PC-3 (cell line): Measurements from ENCODE around the gene ADAMTS15. TPM values are rescaled to one million over a fixed set of nuclear protein-coding genes. Genes with fewer than 3 reads are reported as not detected.

Source experiments
- ATAC-seq: fragments of 200-7000 bp; cut with Tn5 transposase; 2 replicates; pipeline ENCODE4 v1.9.1; 2020; ENCODE audit warnings: mild to moderate bottlenecking, moderate library complexity
- BruUV-seq: library from RNA; stranded (reverse); fragments of 400-500 nt; replicated peaks from 2 replicates; lab custom pipeline; 2021; lab: Mats Ljungman, UMichigan
- CTCF ChIA-PET: fragments of 300-600 bp; sonication (Branson Sonifier 250); formaldehyde crosslinking; loops from one replicate; lab custom pipeline; 2022; ENCODE audit warnings: antibody characterized with exemption; lab: Charles Lee
- POLR2A ChIA-PET: fragments of 300-600 bp; sonication (Branson Sonifier 250); formaldehyde crosslinking; loops from one replicate; lab custom pipeline; 2022; ENCODE audit warnings: antibody characterized with exemption; ENCODE audit not compliant: unreplicated experiment; lab: Charles Lee
- DNase-seq: peaks from one replicate; pipeline ENCODE4 v3.0.0-alpha.2; 2015
- H2AFZ ChIP-seq: fragments of 300-600 bp; sonication (generic); 2 replicates; pipeline ENCODE4 v1.6.0; 2016; ENCODE audit warnings: antibody characterized with exemption, low read length
- H3F3A ChIP-seq: fragments of 300-600 bp; sonication (generic); one replicate; pipeline ENCODE4 v1.6.0; 2017; ENCODE audit warnings: antibody characterized with exemption, low read length, control low read depth, mild to moderate bottlenecking; ENCODE audit not compliant: unreplicated experiment
- H3K27ac ChIP-seq: fragments of 300-600 bp; sonication (generic); 2 replicates; pipeline ENCODE4 v1.5.1; 2016; ENCODE audit warnings: mild to moderate bottlenecking, low read length
- H3K27me3 ChIP-seq: fragments of 300-600 bp; sonication (generic); 2 replicates; pipeline ENCODE4 v1.6.1; 2016; ENCODE audit warnings: low read length, mixed read lengths
- H3K36me3 ChIP-seq: fragments of 300-600 bp; sonication (generic); 2 replicates; pipeline ENCODE4 v1.6.1; 2016; ENCODE audit warnings: low read depth, mixed run types, low read length, mixed read lengths
- H3K4me1 ChIP-seq: fragments of 300-600 bp; sonication (generic); 2 replicates; pipeline ENCODE4 v1.5.1; 2016; ENCODE audit warnings: low read length; ENCODE audit not compliant: insufficient read depth
- H3K4me2 ChIP-seq: fragments of 300-600 bp; sonication (generic); 2 replicates; pipeline ENCODE4 v1.6.0; 2016; ENCODE audit warnings: low read length
- H3K4me3 ChIP-seq: fragments of 300-600 bp; sonication (generic); 2 replicates; pipeline ENCODE4 v1.5.1; 2016; ENCODE audit warnings: mild to moderate bottlenecking, low read length, mixed read lengths
- H3K79me2 ChIP-seq: fragments of 300-600 bp; sonication (generic); 2 replicates; pipeline ENCODE4 v1.6.1; 2017; ENCODE audit warnings: low read length, mixed read lengths
- H3K9ac ChIP-seq: fragments of 300-600 bp; sonication (generic); 2 replicates; pipeline ENCODE4 v1.6.0; 2016; ENCODE audit warnings: mild to moderate bottlenecking, low read length
- H3K9me2 ChIP-seq: fragments of 300-600 bp; sonication (generic); replicated peaks from 2 replicates; pipeline ENCODE4 v1.6.1; 2016; ENCODE audit warnings: mixed run types, low read length, mixed read lengths
- H3K9me3 ChIP-seq: fragments of 300-600 bp; sonication (generic); 2 replicates; pipeline ENCODE4 v1.6.1; 2016; ENCODE audit warnings: low read length, mixed read lengths
- H4K20me1 ChIP-seq: fragments of 300-600 bp; sonication (generic); 2 replicates; pipeline ENCODE4 v1.6.1; 2016; ENCODE audit warnings: low read length, mixed read lengths
- EZH2 ChIP-seq: fragments of 300-600 bp; sonication (generic); IDR thresholded peaks from one replicate; pipeline ENCODE4 v1.6.1; 2017; ENCODE audit warnings: antibody characterized with exemption, mild to moderate bottlenecking, low read length; ENCODE audit not compliant: unreplicated experiment
- EZH2phosphoT487 ChIP-seq: fragments of 300-600 bp; sonication (generic); IDR thresholded peaks from 2 replicates; pipeline ENCODE4 v1.6.1; 2018; ENCODE audit warnings: mild to moderate bottlenecking, antibody characterized with exemption, low read length, borderline replicate concordance
- intact Hi-C: fragments of 100-400 bp; cut with micrococcal nuclease; formaldehyde crosslinking; loops from 2 replicates; pipeline ENCODE4 v1.9.0; 2023
- total RNA-seq: library from RNA; depleted of rRNA; stranded (reverse); fragments of >200 nt; gene quantifications from 2 replicates; pipeline ENCODE4 v1.2.3, GENCODE V29; 2014
- TF ChIP-seq, protein P1 (sequence below): fragments of 300-600 bp; sonication (generic); conservative IDR thresholded peaks from 2 replicates; pipeline ENCODE4 v1.5.1; 2017; ENCODE audit warnings: antibody characterized with exemption, low read depth, mild to moderate bottlenecking, low read length

The ADAMTS15 gene
- total RNA-seq, 1 experiment from 2014 or later: 16.8 TPM

DNA sequence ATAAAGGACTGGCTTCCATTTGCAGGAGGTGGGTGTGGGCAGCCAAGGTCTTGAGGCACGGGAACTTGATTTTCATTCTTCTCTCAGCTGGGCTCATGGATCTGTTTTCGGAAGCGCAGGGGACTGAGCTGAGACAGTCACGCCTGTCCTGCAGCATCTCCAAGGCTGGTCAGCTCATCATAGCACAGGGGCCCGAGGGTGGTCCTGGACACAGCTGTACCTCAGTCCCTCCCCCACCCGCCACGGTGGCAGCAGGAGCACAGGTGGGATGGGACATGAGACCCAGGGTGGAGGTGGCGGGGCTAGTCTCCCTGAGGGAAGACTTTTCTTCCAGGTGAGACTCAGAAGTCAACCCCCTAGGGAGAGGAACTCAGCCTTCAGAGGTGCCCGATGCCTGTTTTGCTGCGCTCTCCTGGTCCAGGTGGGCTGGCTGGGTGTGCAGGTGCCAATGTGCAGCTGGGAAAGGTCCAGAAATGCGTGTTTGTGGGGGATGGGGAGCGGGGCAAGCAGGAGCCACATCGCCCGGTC lies 23.8 kb upstream of the ADAMTS15 start:
- no peak overlapping the region for H3K9ac ChIP-seq
- ChIA-PET POLR2A (no interaction called here), CTCF (interaction anchor here (0.6 to 1.1 kb wide), 2 partner anchors 212 to 439 kb away, joined by 3 read pairs; no protein-coding TSS in a partner anchor)
- no peaks in the 10 kb centered on the region for H3K79me2 ChIP-seq
- ATAC-seq (no peak), DNase-seq (no peak)
- no peak overlapping the region for H3K27ac ChIP-seq
- H3K27me3 ChIP-seq: peaks cover 72% of the 10 kb centered on the region
- H3F3A ChIP-seq: no peaks in the 10 kb centered on the region
- BruUV-seq: no TSS peak
- no peak overlapping the region for H3K4me3 ChIP-seq
- no peaks in the 10 kb centered on the region for H3K9me3 ChIP-seq
- H3K9me2 ChIP-seq: no peaks in the 10 kb centered on the region
- H3K36me3 ChIP-seq: no peaks in the 10 kb centered on the region
- H4K20me1 ChIP-seq: no peaks in the 10 kb centered on the region
- H2AFZ ChIP-seq: no peak overlapping the region
- no peak overlapping the region for H3K4me2 ChIP-seq
- H3K4me1 ChIP-seq: peaks cover 3% of the 10 kb centered on the region; the same call in 1 of the 2 replicates
- intact Hi-C loops: no loop called here
- TF ChIP-seq EZH2phosphoT487 (no peak), EZH2 (no peak)
- TF ChIP-seq, protein P1, sequence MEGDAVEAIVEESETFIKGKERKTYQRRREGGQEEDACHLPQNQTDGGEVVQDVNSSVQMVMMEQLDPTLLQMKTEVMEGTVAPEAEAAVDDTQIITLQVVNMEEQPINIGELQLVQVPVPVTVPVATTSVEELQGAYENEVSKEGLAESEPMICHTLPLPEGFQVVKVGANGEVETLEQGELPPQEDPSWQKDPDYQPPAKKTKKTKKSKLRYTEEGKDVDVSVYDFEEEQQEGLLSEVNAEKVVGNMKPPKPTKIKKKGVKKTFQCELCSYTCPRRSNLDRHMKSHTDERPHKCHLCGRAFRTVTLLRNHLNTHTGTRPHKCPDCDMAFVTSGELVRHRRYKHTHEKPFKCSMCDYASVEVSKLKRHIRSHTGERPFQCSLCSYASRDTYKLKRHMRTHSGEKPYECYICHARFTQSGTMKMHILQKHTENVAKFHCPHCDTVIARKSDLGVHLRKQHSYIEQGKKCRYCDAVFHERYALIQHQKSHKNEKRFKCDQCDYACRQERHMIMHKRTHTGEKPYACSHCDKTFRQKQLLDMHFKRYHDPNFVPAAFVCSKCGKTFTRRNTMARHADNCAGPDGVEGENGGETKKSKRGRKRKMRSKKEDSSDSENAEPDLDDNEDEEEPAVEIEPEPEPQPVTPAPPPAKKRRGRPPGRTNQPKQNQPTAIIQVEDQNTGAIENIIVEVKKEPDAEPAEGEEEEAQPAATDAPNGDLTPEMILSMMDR: no peak

DNA sequence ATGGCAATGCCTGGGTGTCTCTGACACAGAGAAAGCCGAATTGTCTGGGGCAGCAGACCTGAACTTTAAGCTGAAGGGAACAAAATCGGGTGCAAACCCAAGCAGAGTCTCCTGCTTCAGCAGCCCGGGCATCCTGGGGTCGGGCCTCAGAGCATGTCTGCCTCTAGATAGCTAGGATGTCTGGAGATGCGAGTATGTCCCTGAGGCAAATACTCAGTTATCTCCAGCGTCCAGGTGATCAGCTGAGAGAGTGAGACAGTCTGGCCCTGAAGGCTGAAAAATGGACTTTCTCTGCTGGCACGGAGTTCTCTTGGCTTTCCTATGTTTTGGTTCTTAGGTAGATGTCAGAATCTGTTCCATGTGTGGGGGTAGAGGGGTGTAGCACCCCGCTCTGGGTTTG lies 23.3 kb upstream of the ADAMTS15 start:
- H3K27me3 ChIP-seq: peaks cover 77% of the 10 kb centered on the region
- ATAC-seq: no peak

More for the DNA sequence above, 23.3 kb upstream of the ADAMTS15 start:
- Histone ChIP-seq H3K9me2 (no peaks in the 10 kb centered on the region), H3F3A (no peaks in the 10 kb centered on the region), H3K27ac (no peak overlapping the region), H3K9ac (no peak overlapping the region), H3K4me2 (no peak overlapping the region), H3K79me2 (no peaks in the 10 kb centered on the region), H3K36me3 (no peaks in the 10 kb centered on the region), H2AFZ (no peak overlapping the region), H3K4me3 (no peak overlapping the region), H3K4me1 (peaks cover 3% of the 10 kb centered on the region; the same call in 1 of the 2 replicates), H3K9me3 (no peaks in the 10 kb centered on the region), H4K20me1 (no peaks in the 10 kb centered on the region)
- ChIA-PET POLR2A (no interaction called here), CTCF (interaction anchor here (0.6 to 1.1 kb wide), 2 partner anchors 212 to 438 kb away, joined by 3 read pairs; no protein-coding TSS in a partner anchor)
- TF ChIP-seq, protein P1: no peak
- TF ChIP-seq EZH2phosphoT487 (no peak), EZH2 (no peak)
- no TSS peak for BruUV-seq
- intact Hi-C loops: no loop called here
- no peak for DNase-seq
